GM21360 (cell line): ENCODE data around the gene PDE4D.

Source experiments
- ATAC-seq: cut with Tn5 transposase; IDR thresholded peaks from one replicate; pipeline ENCODE4 v1.9.1; 2021; ENCODE audit warnings: mild to moderate bottlenecking, moderate library complexity; ENCODE audit not compliant: unreplicated experiment

The PDE4D gene

GRCh38 chr5:59560553-59560952 lies 333.0 kb downstream of the PDE4D start:
- no peak for ATAC-seq

GRCh38 chr5:59559847-59560246 lies 333.7 kb downstream of the PDE4D start:
- ATAC-seq, result no peak

DNA sequence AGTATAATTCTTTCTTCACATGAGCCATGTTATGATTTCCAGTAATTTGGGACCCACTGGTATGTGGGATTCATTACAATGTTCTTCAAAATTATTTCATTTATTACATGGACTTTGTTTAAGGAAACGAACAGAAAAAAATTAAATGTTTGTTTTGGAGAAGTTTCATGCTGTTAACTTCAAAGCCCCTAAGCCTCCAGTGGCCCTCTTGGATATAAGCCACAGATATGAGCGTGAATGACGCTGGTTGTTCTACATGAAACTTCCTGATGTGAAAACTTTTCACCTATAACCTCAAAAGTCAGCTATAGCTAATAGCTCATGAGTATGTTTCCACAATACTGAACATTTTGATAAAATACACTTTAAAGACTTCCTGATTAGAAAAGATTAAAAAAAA lies 334.2 kb downstream of the PDE4D start:
- no peak for ATAC-seq

DNA sequence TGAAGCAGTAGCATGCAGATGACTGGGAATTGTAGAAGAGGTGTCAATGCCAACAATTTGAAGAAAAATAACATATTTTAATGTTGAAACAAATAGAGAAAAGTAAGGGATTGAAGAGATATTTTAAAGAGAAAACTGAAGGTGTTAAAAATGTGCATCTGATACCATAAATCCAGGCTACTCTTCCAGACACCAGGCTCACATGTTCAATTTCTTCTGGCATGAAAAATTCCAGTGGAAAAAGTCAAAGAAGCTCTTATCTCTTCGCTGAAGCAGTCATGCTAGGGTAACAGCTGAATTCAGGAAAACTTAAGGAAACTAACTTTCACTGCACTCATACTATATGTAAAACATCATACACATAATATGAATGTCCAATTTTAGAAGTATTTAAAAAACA lies 335.0 kb downstream of the PDE4D start:
- no peak for ATAC-seq

DNA sequence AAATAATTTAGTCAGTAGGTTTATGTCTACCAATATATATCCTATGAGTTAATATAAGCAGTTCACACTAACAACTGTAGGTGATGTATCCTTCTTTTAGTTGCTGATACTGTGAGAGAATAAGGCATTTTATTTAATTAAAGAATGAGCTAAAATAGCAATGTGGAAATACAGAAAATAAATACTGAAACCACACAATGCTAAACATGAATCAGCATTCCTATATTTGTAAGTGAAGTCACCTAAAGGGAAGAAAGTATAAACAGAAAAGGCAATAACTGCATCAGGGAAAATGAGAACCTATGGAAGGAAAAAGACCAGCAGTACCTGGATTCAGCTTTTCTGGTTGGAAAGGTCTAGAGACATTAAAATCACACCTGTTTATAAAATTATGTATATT lies 336.0 kb downstream of the PDE4D start:
- ATAC-seq, result no peak

DNA sequence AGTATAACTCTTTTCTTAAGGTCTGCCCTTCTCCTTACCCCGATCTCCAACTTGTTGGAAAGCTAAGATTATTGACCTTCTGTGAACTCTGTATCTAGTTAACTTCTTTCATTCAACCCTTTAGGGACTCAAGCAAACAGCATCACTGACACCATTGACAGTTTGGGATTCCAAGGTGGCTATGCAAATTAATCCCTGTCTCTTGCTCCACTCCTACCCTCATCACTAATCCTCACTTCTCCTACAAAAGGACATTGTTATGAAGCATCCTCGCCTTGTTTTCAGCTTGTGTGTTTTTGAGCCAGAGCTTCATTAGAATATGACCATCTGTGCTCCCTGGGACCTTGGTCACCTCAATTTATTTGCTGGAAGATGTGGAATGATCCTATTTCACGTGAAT lies 337.9 kb downstream of the PDE4D start:
- ATAC-seq, result no peak

GRCh38 chr5:59554501-59554900 lies 339.0 kb downstream of the PDE4D start:
- no peak for ATAC-seq

DNA sequence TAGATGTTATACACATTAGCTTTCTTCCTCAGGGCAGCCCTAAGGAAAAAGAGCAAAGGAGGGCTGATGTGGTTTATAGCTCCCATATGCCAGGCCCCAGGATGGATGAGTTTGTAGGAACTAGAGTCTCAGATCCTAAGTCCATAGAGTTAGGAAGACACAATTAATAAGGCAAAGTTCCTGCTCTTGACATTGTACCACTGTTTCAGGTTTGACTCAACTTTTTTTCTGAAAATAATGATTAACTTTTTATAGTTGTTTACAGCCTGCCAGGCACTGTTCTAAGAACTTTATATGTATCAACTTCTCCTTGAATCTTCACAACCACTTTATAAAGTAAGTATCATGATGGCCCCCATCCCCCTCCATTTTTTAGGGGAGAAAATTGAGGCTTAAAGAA lies 339.5 kb downstream of the PDE4D start:
- ATAC-seq, result no peak

DNA sequence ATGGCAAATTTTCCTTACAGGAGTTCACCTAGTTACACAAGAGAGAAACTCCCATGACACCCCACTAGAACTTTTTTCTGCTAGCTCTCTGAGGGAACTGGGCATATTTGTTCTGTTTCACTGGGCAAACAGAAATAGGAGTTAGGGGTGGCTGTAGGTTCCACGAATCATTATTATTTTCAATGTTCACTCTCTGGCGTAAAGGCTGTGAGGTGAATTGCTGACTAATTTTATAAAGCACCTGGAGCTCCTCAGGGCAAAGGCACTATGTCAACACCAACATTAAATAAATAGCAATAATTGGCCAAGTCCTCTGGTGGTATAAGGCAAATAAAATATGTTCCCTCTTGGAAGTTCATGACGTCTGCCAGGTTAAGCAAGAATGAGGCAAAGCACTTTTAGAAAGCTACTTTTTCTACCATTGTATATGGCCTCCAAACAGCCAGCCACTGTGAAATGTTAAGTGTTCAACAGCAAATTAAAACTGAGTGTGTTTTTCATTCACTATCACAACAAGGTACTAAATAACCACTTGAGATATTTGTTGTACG lies 344.6 kb downstream of the PDE4D start:
- no peak for ATAC-seq

DNA sequence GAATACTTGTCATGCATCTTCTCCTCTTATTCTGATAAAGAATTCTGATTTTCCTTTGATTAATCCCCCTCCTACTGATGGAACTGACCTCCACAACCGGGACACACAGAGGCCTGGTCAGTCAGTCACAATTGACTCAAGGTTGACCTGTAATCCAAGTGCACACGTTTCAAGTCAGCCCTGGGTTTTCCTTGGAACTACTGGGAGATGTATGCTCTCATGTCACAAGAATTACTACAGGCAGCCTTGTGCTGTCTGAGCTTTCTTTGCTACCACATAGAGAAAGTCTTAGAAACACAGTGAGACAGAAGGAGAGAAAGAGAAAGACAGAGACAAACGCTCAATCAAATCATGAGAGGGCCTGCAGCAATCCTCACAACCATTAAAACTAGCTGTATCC lies 345.8 kb downstream of the PDE4D start:
- ATAC-seq, result no peak

DNA sequence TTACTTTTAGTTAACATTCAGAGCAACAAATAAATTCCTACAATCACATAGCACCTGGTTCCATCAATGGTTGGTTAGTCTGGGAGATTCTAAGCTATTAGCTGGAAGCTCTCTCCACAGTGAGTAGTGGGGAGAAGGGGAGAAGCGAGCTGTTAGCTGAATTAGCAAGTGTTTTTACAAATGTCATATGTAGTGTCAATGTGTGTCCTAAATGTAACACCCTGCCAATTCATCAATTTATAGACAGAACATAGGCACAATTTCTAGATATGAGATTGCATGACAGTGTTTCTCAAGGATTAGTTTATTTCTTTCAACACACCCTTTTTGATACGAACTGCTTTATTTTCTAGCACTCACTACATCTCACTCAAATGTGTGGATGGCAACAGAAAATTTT lies 349.0 kb downstream of the PDE4D start:
- no peak for ATAC-seq

- ATAC-seq, result no peak
These were observed 349.6 kb downstream of the PDE4D start for GRCh38 chr5:59543821-59544442.

DNA sequence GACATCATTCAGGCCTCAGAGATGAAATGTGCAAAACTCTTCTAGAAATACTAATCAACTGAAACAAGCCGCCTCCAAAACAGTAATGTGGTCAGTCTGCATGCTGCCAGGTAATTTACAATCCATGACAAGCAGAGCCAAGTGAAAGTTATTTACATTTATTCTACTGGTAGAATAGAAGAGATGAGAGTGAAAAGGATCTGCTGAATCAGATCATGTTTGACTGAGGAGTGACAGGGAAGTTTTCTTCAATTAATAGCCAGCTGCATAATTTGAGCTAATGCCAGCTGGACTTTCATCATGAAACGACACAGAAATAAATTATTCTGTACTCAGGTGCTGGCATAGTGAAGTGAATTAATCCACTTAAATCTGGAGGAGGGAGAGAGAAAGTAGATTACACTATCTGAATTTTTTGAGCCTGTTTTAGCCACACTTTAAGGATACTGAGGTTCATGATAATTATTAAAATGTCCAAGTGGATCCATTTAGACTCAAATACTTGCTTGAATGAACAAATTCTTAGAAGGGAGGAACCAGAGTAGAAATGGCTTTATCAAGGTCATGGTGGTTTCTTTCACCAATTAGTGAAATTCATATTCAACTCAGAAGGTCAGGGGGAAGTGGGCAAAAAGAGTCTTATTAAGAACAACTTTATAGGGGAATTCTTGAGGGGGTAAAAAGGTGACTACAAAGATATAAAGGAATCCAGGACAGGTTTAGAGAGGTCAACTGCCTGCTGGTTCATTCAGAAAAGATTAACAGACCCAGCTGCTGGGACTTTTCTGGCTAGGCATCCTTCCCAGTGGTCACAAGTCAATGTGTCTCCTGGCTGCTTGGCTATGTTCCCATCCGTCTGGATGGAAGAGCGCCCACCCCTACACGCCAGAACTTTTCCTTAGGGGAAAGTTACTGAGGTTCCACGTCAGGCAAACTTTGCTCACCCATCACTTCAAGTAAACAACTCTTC lies 350.4 kb downstream of the PDE4D start:
- no peak for ATAC-seq

GRCh38 chr5:59542306-59542705 lies 351.2 kb downstream of the PDE4D start:
- ATAC-seq, result no peak

- no peak for ATAC-seq
These were observed 353.2 kb downstream of the PDE4D start for GRCh38 chr5:59540366-59540765.

DNA sequence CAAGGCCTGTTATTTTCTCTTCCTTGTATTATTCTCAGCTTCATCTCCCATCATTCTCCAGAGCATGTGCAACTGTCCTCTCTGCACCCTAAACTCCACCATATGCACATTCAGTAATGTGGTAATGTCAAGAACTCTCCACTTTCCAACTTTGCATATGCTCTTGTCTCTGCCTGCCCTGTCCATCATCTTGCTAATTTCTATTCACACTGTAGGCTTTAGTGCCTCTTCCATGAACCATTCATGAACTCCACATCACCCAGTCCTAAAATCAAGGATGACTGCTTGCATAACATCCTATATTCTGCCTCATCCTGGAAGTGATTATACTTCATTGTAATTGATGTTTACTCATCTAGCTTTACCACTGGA lies 354.8 kb downstream of the PDE4D start:
- ATAC-seq, result no peak

GRCh38 chr5:59537961-59538749 lies 355.4 kb downstream of the PDE4D start:
- ATAC-seq, result no peak

GRCh38 chr5:59536875-59537274 lies 356.7 kb downstream of the PDE4D start:
- no peak for ATAC-seq

DNA sequence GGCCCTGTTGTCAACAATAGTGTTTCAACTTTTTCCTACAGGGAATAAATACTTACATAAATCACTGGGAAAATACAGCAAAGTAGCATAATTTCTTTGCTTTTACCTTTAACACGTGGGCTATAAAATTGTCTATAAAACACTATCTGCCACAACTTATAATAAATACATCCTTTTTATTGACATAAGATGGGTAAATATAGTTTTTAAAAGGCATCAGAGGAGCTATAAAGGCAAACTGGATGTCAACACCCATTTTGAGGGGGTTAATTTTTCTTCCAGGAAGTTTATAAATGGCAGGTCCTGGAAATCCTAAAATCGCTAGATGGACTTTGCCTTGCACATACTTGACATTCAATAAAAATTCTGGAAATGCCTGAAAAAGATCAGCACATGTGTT lies 358.0 kb downstream of the PDE4D start:
- no peak for ATAC-seq

- no peak for ATAC-seq
These were observed 359.8 kb downstream of the PDE4D start for GRCh38 chr5:59533730-59534108.

- no peak for ATAC-seq
These were observed 360.4 kb downstream of the PDE4D start for GRCh38 chr5:59532979-59533729.
